GM12875 (cell line): ENCODE results near the gene CELF2.
"Not testable (repeated sequence)": the region's sequence is repeated elsewhere in the genome, so short reads cannot be mapped to it uniquely, and the experiment has no call there.

Source experiments
- H3K4me3 ChIP-seq: one replicate; pipeline ENCODE4 v1.5.1; 2011; ENCODE audit warnings: low read depth, low read length, control low read depth
- TF ChIP-seq, protein P1 (sequence below): IDR thresholded peaks from 2 replicates; pipeline ENCODE4 v1.5.1; 2011; ENCODE audit warnings: low read depth, mild to moderate bottlenecking, control low read depth, inconsistent platforms, low read length, moderate library complexity, borderline replicate concordance; ENCODE audit not compliant: insufficient read depth

Gene CELF2

DNA sequence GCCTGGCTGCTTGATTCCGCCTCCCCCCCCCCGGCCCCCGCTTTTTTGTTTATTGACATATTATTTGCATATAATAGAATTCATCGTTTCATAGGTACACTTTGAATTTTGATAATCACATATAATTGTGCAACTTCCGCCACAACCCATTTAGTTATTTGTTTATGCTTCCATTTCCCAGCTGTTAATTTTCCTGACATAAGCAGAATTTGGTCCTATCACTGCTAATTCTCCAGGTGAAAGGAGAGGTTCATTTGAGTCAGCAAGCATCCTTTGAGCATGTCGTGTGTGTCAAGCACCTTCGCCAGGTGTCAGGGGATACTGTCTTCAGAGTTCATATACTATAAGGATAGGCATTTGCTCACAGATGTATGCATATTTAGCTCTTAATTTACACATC is 102.2 kb downstream of the CELF2 start:
- TF ChIP-seq, protein P1, sequence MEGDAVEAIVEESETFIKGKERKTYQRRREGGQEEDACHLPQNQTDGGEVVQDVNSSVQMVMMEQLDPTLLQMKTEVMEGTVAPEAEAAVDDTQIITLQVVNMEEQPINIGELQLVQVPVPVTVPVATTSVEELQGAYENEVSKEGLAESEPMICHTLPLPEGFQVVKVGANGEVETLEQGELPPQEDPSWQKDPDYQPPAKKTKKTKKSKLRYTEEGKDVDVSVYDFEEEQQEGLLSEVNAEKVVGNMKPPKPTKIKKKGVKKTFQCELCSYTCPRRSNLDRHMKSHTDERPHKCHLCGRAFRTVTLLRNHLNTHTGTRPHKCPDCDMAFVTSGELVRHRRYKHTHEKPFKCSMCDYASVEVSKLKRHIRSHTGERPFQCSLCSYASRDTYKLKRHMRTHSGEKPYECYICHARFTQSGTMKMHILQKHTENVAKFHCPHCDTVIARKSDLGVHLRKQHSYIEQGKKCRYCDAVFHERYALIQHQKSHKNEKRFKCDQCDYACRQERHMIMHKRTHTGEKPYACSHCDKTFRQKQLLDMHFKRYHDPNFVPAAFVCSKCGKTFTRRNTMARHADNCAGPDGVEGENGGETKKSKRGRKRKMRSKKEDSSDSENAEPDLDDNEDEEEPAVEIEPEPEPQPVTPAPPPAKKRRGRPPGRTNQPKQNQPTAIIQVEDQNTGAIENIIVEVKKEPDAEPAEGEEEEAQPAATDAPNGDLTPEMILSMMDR: no peak
- H3K4me3 ChIP-seq: no peak overlapping the region

DNA sequence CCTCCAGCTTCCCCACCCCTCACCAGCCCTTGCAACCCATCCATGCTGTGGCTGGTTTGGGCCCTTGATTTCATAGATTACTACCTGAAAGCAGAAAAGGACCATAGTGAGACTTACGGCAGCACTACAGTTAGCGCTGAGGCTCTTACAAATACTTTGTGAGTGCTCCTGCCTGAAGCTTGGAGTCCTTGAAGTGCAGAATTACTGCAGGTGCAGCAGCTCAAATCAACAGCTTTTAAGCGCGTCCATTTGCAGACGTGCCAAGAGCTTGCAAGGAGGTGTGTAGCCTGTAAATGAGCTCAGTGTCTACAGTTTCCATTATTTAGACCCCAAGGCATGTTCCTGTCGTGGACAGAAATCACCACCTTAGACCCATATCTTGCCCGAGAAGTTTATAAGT is 103.0 kb downstream of the CELF2 start:
- H3K4me3 ChIP-seq: no peak overlapping the region
- TF ChIP-seq, protein P1: no peak

DNA sequence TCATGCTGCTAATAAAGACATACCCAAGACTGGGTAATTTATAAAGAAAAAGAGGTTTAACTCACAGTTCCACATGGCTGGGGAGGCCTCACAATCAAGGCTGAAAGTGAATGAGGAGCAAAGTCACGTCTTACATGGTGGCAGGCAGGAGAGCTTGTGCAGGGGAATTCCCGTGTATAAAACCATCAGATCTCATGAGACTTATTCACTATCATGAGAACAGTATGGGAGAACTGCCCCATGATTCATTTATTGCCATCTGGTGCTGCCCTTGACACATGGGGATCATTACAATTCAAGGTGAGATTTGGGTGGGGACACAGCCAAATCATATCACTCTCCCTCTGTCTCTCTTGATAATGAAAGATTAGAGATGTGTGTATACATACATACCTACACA is 106.2 kb downstream of the CELF2 start:
- H3K4me3 ChIP-seq: not testable (repeated sequence)

DNA sequence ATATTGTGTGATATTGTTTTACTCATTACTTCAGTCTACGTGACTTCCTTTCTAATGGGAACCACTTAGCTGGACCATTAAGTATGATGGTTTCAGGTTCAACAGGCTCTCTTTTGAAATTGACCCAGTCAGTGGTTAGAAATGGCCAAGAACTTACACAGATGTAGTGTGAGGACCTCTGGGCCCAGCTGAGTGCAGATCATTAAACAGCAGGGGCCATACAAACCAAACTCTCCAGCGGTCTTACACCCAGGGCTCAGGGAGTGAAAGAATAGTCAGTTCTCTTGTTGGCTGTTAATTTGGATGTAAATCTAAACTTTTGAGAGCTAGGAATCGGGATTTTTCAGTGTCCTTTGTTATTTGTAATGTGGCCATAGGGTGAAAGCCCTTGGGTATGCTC is 107.3 kb downstream of the CELF2 start:
- TF ChIP-seq, protein P1: no peak
- no peak overlapping the region for H3K4me3 ChIP-seq

DNA sequence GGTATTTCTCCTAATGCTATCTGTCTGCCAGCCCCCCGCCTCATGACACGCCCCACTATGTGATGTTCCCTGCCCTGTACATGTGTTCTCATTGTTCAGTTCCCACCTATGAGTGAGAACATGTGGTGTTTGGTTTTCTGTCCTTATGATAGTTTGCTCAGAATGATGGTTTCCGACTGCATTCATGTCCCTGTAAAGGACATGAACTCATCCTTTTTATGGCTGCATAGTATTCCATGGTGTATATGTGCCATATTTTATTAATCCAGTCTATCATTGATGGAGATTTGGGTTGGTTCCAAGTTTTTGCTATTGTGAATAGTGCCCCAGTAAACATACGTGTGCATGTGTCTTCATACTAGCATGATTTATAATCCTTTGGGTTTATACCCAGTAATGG is 109.3 kb downstream of the CELF2 start:
- not testable (repeated sequence) for H3K4me3 ChIP-seq

DNA sequence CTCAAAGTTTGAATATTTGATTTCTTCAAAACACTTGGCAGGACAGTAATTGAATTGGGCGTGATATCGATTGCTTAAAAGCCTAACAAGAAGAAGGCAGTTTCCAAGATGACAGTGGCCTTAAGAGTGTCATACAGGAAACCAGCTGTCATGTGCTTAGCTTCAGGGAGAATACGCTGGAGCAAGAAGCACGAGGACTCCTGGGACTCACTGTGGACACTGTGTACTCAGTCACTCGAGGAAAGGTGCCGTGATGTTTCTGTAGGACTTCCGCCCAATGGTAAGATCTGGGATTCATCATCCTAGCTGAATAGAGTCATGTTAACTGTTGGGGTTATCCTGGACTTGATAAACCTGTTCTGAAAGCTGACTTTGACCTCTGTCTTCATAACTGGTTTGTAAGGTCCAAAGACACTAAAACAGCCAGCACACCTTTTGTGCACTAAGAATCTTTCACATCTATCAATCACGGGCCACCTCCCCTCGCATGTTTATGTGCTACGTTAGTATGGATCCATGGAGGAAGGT is 113.5 kb downstream of the CELF2 start:
- no peak overlapping the region for H3K4me3 ChIP-seq
- TF ChIP-seq, protein P1: no peak

DNA sequence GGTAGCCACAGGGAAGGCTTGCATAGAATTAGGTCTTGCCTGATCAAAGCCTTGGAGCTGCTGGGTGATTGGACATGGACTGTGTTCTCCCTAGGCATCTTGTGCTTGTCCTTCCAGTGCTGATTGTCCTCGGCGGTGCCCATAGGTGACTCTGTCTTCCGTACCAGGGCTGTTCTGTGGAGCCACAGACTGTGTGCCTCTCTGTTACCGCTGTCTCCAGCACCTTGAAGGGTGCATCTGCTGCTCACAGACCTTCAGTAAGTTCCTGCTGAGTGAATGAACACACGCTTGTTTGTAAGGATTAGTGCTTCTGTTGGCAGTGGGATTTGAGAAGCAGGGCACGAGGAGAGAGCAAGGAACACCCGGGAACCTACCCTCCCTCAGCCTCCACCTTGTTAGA is 116.7 kb downstream of the CELF2 start:
- H3K4me3 ChIP-seq: no peak overlapping the region
- TF ChIP-seq, protein P1: no peak

DNA sequence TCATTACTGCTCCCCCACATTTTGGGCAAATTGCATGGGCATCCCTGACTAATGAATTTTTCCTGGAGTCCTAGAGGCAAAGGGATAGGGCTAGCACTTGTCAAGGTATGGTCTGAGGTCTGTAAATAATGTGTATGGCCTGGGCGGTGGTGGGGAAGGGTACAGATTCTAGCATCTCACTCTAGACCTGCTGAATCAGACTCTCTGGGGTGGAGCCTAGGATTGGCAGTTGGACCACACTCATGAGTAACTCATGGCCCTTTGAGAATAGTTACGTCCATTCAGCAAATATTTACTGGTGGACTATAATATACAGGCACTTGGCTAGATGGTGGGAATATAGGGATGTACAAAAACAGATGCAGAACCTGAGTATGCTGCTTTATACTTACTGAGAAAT is 118.0 kb downstream of the CELF2 start:
- TF ChIP-seq, protein P1: no peak
- H3K4me3 ChIP-seq: no peak overlapping the region
